Forelimb muscle (tissue), 1 donor: ENCODE results near the gene ORMDL1. TPM values are rescaled to one million over a fixed set of nuclear protein-coding genes. Genes with fewer than 3 reads are reported as not detected.
"Not testable (repeated sequence)": the region's sequence is repeated elsewhere in the genome, so short reads cannot be mapped to it uniquely, and the experiment has no call there.

Experiments
- DNase-seq: peaks from one replicate; pipeline ENCODE4 v3.0.0-alpha.2; 2013; ENCODE audit warnings: low read depth
- polyA plus RNA-seq: library from polyadenylated mRNA; unstranded; fragments of 120-200 nt; gene quantifications from one replicate; pipeline ENCODE4 v1.2.1, GENCODE V29; 2013; ENCODE audit not compliant: insufficient read length

ORMDL1 gene
- polyA plus RNA-seq, 1 donor, result 55.6 TPM

DNA sequence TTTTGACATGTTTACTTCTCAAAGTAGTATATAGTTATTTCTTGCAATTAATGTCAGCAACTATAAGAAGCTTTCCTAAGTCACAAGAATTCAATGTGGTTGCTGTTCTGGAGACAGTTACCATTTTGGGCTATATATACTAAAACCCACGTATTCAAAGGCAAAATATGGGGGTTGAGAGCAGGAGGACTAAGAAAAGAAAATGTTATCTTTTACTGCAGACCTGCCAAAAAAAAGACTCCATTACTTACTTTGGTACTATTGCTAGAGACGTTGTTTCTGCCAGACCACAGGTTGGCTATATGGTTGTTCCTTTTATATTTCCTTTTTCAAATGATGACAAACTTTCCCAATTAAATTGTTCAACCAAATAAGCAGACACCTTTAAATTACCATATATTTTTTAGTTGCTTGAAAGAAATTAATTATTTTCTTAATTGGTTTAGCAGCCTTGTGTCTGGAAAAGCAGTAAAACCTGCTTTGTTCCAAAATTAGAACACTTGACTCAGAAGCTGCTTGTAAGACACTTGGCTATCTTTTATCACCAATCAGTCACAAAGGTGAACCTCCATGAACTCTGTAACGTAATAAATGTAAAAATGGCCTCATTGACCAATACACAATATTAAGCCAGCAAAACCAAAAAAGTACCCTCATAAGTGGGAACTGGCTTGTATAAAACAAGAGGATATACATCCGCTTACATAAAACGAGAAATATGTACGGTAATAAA is 13.4 kb downstream of the ORMDL1 start:
- no peak for DNase-seq

DNA sequence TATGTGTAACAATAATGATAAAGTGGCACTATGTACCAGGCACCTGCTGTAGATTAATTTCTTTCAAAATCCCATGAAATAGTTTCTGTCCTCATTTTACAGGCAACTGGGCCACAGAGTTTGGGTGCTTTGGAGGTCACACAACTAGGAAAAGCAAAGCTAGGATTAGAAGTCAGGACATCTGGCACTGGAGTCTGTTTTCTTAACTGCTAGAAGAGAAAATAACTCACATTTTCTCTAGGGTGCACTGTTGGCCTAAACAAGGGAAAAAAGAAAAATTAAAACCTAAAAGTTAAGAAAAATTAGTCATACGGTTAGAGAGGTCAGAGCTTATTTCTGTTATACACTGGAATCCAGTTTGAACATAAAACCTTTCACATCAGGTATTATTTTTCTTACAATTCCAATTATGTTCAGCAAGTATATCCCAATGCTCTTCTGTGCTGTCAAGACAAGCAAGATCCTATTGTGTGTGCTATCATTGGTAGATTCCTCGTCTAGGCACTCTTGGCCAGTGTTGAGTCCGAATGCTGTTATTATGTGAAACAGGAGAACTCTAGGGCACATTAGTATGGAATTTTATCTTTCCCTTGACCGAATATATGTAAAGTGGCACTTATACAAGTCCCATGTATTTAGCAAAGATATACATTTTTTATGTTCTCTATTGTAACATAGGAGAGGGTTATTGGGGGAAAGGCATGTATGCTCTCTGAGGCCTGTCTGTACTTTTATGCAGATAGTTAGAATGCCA is 20.1 kb downstream of the ORMDL1 start:
- DNase-seq, result no peak

DNA sequence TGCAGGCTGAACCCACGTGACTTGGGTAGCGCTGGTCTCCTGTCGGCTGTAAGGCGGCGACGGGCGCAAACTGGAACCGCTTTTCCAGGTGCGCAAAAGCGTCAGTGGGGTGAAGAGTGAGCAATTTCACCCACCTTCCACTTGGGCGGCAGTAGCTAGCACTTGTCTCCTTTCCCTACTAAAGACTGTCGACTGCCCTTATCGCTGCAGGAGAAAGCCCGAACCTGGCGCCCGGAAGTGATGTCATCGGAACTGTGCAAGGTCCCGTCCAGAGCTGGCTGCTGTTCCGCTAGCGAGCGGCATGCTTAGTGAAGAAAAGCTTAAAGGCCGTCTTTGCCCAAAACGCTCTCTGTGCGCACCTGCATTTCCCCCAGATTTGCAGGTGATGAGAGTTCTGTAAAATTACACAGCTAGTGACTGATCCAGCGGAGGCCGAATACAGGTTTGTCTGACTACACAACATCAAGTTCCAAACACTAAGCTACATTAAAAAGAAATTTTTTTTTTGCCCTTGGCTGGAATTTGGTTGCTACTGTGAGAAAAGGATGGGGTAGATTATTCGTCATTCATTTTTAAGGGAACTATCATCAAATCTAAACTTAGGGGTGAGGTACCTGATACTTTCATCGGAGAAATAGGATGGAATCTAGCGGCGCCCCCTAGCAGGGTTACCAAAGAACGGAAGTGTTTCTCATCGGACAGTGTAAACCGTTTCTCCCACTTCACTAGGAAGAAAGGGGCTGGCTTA is 21.4 kb downstream of the ORMDL1 start, which contains the start of gene OSGEPL1:
TSS of gene OSGEPL1 (minus strand) at position 242 of the 748 bp plus-strand sequence. CDS start 1,152 bp downstream, outside the sequence.
- peak; percentile 89 for DNase-seq

DNA sequence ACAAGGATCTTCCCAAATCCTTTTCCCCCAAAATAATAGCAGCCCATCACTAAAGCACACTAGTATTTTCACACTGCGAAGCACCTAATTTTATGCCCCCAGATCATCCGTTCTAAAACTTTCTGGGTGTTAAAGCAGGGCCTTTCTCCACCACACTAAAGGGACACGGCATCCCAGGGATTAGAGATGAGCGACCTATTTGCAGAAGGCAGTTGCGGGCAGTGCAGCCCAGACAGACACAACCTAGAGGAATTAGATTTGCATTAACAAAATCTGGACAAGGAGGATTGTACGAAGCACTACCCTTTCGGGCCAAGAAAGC is 21.9 kb downstream of the ORMDL1 start:
- no peak for DNase-seq

DNA sequence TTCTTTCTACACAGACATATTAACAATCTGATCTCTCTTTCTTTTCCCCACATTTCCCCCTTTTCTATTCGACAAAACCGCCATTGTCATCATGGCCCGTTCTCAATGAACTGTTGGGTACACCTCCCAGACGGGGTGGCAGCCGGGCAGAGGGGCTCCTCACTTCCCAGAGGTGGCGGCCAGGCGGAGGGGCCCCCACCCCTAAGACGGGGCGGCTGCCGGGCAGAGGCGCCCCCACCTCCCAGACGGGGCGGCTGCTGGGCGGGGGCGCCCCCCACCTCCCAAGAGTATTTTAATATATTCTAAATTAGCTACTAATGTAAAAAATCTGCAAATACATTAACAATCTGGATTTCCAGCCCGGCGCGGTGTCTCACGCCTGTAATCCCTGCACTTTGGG is 24.0 kb downstream of the ORMDL1 start:
- DNase-seq, result not testable (repeated sequence)

DNA sequence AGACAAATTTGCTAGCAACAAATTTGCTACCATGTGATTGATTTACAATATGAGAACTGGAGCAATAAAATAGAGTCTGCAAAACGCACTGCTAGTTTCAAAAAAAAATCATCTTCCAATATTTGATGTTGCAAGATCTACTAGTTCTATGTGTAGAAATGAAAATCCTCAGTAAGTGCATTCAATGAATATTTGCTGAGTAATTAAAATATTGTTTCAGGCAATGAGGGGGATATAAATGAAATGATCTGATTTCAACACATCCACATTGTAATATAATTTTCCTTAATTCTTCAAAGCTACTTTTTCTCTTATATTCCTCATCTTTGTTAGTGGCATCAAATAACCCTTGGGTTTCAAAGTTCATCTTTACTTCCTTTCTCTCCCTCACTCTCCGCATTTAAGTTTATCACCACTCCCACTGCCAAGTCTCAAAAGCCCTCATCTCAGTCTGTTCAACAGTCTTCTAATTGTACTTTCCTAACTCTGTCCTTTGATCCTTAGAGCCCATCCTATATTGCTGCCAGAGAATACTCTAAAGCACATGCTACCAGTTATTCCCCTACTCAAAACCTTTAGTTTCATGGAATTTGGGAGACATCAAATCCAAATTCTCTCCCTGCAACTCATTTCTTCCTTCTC is 27.7 kb downstream of the ORMDL1 start:
- DNase-seq, result no peak

DNA sequence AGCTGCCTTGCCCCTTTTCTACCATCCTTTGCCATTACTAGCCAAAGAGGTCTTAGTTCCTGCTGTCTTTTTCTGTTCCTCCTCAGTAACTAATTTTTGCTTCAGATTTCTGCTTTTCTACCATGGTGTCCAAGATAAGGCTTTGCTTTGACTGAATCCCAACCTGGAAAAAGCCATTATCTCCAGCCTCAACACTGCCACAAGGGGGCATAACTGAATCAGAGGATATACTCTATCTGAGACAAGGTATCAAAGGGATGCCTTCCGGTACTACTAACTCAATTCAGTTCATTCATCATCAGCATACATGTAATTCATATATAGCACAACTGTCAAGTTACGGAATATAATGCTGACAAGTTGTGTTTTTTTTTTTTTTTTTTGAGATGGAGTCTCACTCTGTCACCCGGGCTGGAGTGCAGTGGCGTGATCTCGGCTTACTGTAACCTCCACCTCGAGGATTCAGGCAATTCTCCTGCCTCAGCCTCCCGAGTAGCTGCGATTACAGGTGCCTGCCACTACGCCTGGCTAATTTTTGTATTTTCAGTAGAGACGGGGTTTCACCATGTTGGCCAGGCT is 33.0 kb downstream of the ORMDL1 start:
- DNase-seq, result no peak

DNA sequence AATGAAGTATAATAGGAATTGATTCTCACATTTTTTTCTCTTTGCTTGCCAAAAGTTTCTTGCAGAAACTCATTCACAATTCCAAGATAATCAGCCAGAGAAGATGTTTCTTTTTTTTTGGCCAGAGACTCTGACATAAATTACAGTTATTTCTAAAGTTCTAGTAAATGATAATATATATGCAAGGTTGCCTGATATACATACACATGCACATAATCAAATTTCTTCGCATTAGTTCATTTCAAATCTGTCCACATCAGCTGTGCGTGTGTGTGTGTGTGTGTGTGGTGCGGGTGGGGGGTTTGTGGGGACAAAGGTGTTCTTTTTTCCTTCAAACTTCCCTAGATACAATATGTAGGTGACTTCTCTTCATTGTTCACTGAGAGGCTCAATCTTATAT is 54.7 kb downstream of the ORMDL1 start:
- no peak for DNase-seq

DNA sequence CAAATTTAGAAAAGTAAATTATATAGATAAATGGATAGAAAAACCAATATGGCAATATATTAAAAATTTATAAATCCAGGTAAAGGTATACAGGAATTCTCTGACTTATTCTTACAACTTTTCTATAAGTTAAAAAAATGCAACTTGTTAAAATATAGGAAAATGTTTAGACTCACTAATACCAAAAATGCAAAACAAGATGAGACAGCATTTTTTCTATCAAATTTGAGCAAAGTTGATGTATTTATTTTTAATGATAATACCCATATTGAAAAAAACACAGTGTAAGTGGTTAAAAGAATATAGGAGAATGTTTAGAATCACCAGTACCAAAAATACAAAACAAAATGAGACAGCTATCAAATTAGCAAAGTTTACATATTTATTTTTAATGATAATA is 57.3 kb downstream of the ORMDL1 start:
- DNase-seq, result no peak

DNA sequence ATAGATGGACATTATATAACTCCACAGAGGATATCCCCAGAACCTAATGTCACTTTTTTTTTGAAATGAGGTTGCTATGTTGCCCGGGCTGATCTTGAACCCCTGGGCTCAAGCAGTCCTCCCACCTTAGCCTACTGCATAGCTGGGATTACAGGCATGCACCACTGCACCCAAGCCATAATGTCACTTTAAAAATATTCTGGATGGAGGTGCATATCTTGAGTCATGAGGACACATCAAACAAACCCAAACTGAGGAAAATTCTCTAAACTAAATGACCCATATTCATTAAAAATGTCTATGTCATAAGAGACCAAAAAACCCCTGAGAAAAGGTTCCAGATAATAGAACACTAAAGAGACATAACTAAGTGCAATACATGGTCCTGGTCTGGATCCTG is 57.9 kb downstream of the ORMDL1 start:
- no peak for DNase-seq

DNA sequence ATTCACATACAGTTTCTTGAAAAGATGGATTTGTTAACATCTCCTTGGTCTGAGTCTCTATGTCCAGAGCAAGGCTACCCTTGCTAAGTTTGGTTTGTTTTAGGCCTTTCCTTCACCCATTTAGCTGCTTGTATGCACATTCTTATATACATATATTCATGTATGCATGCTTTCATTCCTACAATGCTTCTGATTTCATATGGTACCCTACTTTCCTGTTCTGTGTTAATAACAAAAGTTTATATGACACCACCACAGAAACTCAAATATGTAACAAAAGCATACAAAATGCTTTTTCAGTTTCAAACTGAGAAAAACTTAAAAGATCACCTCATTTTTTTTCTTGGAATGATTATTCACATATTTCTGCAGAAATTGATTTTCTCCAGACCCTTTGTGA is 60.9 kb downstream of the ORMDL1 start:
- no peak for DNase-seq

Other genes with a start within 250 kb of the ORMDL1 start
- 34.6 TPM for gene SLC40A1, start 203.6 kb downstream of the ORMDL1 start, polyA plus RNA-seq
- 42.3 TPM for gene ASNSD1, start 122.9 kb downstream of the ORMDL1 start, polyA plus RNA-seq
- gene ANKAR, start 109.7 kb downstream of the ORMDL1 start, polyA plus RNA-seq, result 7.6 TPM
- 12.5 TPM for gene OSGEPL1, start 21.5 kb downstream of the ORMDL1 start, polyA plus RNA-seq
- 27.7 TPM for gene PMS1, start 111 bp upstream of the ORMDL1 start, polyA plus RNA-seq